Activated B cell treated with CpG ODN at 0.5 μM for 24 hours (primary cell): ENCODE data around the gene CACNA1I. TPM values are rescaled to one million over a fixed set of nuclear protein-coding genes. Genes with fewer than 3 reads are reported as not detected.

Experiments used
- ATAC-seq: fragments of 200-7000 bp; cut with Tn5 transposase; one replicate; pipeline ENCODE4 v1.10.0; 2021; ENCODE audit warnings: low read depth, mild to moderate bottlenecking, moderate library complexity
- CTCF ChIA-PET: fragments of 350-600 bp; sonication (Branson Sonifier 250); formaldehyde crosslinking; loops from one replicate; lab custom pipeline; 2021; ENCODE audit warnings: antibody characterized with exemption; lab: Charles Lee
- POLR2A ChIA-PET: fragments of 350-600 bp; sonication (Branson Sonifier 250); formaldehyde crosslinking; loops from one replicate; lab custom pipeline; 2021; ENCODE audit warnings: antibody characterized with exemption; lab: Charles Lee
- DNase-seq: peaks from one replicate; pipeline ENCODE4 v3.0.0; 2022
- H3K27ac Mint-ChIP-seq: one replicate; pipeline ENCODE4 v1.8.0; 2020; ENCODE audit warnings: mixed read lengths
- H3K27me3 Mint-ChIP-seq: one replicate; pipeline ENCODE4 v1.8.0; 2021; ENCODE audit warnings: mixed read lengths
- H3K36me3 Mint-ChIP-seq: one replicate; pipeline ENCODE4 v1.8.0; 2021; ENCODE audit warnings: low read depth, mixed read lengths
- H3K4me1 Mint-ChIP-seq: one replicate; pipeline ENCODE4 v1.8.0; 2021; ENCODE audit warnings: mixed read lengths
- H3K4me3 Mint-ChIP-seq: one replicate; pipeline ENCODE4 v1.8.0; 2020; ENCODE audit warnings: mild to moderate bottlenecking, mixed read lengths
- H3K9me3 Mint-ChIP-seq: one replicate; pipeline ENCODE4 v1.8.0; 2020; ENCODE audit warnings: mixed read lengths
- CTCF ChIP-seq: fragments of 200-600 bp; IDR thresholded peaks from one replicate; pipeline ENCODE4 v1.8.0; 2022; ENCODE audit warnings: antibody characterized with exemption, mild to moderate bottlenecking
- intact Hi-C: fragments of 100-400 bp; cut with micrococcal nuclease; formaldehyde crosslinking; loops from one replicate; pipeline ENCODE4 v1.15.1; 2024
- total RNA-seq: library from RNA; stranded (reverse); gene quantifications from 2 replicates; pipeline ENCODE4 v1.2.3, GENCODE V29; 2022

The CACNA1I gene
- total RNA-seq, 1 donor from 2014 or later, result not detected

GRCh38 chr22:39707351-39707750 lies 136.8 kb downstream of the CACNA1I start:
- Mint-ChIP-seq H3K9me3 (no peaks in the 10 kb centered on the region), H3K27me3 (peaks cover 5% of the 10 kb centered on the region), H3K4me3 (no peak overlapping the region), H3K4me1 (no peaks in the 10 kb centered on the region), H3K36me3 (no peaks in the 10 kb centered on the region), H3K27ac (no peak overlapping the region)
- DNase-seq (no peak), ATAC-seq (no peak)
- CTCF ChIA-PET, result no interaction called here
- POLR2A ChIA-PET, result no interaction called here
- no peak for TF ChIP-seq CTCF
- intact Hi-C loops, result no loop called here

- H3K4me3 Mint-ChIP-seq, result no peak overlapping the region
- peaks cover 3% of the 10 kb centered on the region for H3K4me1 Mint-ChIP-seq
- ChIA-PET CTCF (no interaction called here), POLR2A (no interaction called here)
- H3K9me3 Mint-ChIP-seq, result no peaks in the 10 kb centered on the region
- ATAC-seq (no peak), DNase-seq (no peak)
- H3K27ac Mint-ChIP-seq, result no peak overlapping the region
- TF ChIP-seq CTCF, result no peak
- peaks cover 5% of the 10 kb centered on the region for H3K27me3 Mint-ChIP-seq
- intact Hi-C loops, result no loop called here
- no peaks in the 10 kb centered on the region for H3K36me3 Mint-ChIP-seq
These were observed 137.3 kb downstream of the CACNA1I start for GRCh38 chr22:39707816-39708215.

GRCh38 chr22:39710380-39711150 lies 140.0 kb downstream of the CACNA1I start:
- CTCF ChIA-PET, result no interaction called here
- POLR2A ChIA-PET, result no interaction called here
- ATAC-seq (no peak), DNase-seq (no peak)
- Mint-ChIP-seq H3K27me3 (peaks cover 5% of the 10 kb centered on the region), H3K4me1 (peaks cover 11% of the 10 kb centered on the region), H3K9me3 (no peaks in the 10 kb centered on the region), H3K36me3 (no peaks in the 10 kb centered on the region), H3K27ac (no peak overlapping the region), H3K4me3 (no peak overlapping the region)
- no peak for TF ChIP-seq CTCF
- intact Hi-C loops, result no loop called here

- Mint-ChIP-seq H3K9me3 (no peaks in the 10 kb centered on the region), H3K36me3 (no peaks in the 10 kb centered on the region), H3K27me3 (peaks cover 5% of the 10 kb centered on the region), H3K4me3 (no peak overlapping the region), H3K4me1 (peaks cover 11% of the 10 kb centered on the region), H3K27ac (no peak overlapping the region)
- TF ChIP-seq CTCF, result no peak
- ATAC-seq, result no peak
- CTCF ChIA-PET, result no interaction called here
- DNase-seq, result no peak
- POLR2A ChIA-PET, result no interaction called here
- intact Hi-C loops, result no loop called here
These were observed 141.5 kb downstream of the CACNA1I start for GRCh38 chr22:39712081-39712480.

GRCh38 chr22:39712751-39713525 lies 142.4 kb downstream of the CACNA1I start:
- H3K27ac Mint-ChIP-seq, result no peak overlapping the region
- CTCF ChIA-PET, result no interaction called here
- DNase-seq, result no peak
- no peaks in the 10 kb centered on the region for H3K9me3 Mint-ChIP-seq
- peaks cover 5% of the 10 kb centered on the region for H3K27me3 Mint-ChIP-seq
- no peak overlapping the region for H3K4me3 Mint-ChIP-seq
- H3K36me3 Mint-ChIP-seq, result no peaks in the 10 kb centered on the region
- peak; percentile 68 for ATAC-seq
- no peak for TF ChIP-seq CTCF
- peaks cover 11% of the 10 kb centered on the region for H3K4me1 Mint-ChIP-seq
- intact Hi-C loops, result no loop called here
- POLR2A ChIA-PET, result no interaction called here
